Activated naive CD4-positive, alpha-beta T cell treated with anti-CD3 and anti-CD28 coated beads, Interleukin-2, amount 50 U/mL, for 16 hours (primary cell): ENCODE results near the gene EIF4G3.
"Not testable (repeated sequence)": the region's sequence is repeated elsewhere in the genome, so short reads cannot be mapped to it uniquely, and the experiment has no call there.

Experiments used
- DNase-seq: peaks from one replicate; pipeline ENCODE4 v3.0.0-alpha.2; 2020

The EIF4G3 gene

DNA sequence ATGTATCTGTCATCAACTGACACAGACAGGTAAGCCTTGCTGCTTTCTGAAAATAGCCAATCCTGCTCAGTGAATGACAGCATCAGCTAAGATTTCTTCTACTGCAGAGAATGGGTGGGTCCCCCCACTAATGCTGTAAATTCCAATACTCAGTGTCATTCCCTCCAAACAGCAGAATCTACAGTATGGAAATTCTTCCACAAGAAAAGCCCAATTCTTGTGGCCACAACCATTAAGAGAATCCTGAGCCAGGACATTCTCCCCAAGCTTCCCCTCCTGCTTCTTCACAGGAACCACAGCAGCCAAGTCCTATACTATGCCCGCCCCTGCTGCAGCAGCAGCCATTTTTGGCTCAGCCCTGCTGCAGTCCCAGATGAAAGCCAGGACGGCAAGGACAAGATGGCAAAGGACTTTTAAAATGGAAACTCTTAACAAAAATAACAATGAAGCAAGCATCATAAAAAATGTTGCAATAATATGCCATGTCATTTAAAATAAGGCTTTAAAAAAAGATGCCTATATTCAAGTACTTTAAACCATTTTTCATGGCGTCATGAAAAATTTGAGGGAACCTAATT, 26.8 kb downstream of the EIF4G3 start:
- DNase-seq, result no peak

DNA sequence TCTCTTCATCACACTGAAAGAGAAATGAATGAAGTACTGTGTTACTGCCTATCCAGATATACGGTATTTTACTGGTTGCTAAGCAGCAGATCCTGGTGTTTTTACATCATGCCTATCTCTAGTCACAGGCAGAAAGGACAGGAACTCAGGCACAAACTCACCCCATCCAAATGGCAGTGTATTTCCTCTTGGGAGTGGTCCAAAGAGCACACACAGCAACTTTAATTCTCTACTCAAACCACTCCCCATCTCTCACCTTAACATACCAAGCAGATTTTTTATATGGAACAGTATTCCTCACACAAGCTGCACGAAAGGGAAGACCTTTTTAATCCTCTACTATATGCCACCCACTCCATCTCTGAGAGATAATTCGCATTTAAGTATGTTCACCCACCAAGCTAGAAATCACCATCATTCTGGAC, 27.3 kb downstream of the EIF4G3 start:
- DNase-seq, result no peak

DNA sequence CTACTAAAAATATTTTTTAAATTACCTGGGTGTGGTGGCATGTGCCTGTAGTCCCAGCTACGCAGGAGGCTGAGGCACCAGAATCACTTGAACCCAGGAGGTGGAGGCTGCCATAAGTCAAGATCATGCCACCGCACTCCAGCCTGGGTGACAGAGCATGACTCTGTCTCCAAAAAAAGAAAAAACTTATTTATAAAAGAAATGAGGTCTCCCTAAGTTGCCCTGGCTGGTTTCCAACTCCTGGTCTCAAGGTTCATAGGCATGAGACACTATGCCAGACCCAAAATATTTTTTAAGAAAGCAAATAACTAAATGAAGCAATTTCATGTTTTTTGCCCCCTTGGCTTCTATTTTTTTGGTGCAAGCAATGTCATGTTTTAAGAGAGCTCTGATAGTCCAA, 32.9 kb downstream of the EIF4G3 start:
- no peak for DNase-seq

DNA sequence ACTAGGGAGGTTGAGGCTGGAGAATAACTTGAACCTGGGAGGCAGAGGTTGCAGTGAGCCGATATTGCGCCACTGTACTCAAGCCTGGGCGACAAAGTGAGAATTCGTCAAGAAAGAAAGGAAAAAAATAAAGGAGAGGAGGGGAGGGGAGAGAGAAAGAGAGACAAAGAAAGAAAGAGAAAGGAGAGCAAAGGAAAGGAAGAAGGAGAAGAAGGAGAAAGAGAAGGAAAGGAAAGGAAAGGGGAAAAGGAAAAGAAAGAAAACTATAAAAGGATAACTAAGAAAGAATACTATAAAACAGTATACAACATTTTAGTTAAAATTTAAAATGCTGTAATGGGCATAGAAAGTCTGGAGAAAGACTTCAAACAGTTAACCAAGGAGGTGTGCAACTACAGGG, 33.6 kb downstream of the EIF4G3 start:
- no peak for DNase-seq

DNA sequence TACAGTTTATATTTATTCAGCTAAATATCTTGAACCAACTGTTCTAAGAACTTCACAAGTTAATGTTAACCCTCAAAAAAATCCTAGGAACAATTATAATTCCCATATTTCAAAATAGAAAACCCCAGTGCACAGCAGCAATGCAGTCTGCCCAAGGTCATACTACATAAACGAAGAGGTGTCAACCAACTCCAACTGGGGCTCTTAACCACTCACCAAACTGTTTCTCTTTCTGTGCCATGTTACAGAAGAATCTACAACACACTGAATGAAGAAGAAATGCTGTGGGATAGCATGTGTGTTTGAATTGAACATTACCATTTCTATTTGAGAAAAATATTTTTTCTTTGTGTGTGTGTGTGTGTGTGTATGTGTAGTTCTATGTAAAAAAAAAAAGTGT, 35.7 kb downstream of the EIF4G3 start:
- no peak for DNase-seq

DNA sequence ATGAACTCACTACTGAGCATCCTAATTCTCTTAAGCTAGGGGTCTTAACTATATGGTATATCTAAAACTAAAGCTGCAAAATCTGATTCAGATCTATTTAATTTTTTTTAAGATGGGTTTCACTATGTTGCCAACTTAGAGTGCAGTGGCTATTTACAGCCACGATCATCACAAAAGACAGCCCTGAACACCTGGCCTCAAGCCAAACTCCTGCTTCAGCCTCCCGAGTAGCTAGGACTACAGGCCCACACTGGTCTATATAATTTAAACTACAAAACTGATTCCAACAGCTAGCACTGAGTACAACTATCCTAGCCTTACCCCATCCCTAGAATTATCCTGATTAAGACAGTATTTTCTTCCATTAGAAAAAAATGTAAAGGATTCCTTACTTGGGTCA, 37.1 kb downstream of the EIF4G3 start:
- DNase-seq, result no peak

DNA sequence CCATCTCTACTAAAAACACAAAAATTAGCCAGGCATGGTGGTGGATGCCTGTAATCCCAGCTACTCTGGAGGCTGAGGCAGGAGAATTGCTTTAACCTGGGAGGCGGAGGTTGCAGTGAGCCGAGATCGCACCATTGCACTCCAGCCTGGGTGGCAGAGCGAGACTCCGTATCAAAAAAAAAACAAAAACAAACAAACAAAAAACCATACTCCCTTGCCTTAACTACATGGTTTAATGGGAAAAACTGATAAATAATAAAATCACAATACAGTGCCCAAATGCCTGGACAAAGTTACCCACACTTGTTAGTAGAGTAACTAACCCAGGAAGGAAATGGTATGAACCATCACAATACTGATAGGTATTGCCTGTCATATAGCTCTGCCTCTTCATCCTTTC, 40.4 kb downstream of the EIF4G3 start:
- DNase-seq, result not testable (repeated sequence)

DNA sequence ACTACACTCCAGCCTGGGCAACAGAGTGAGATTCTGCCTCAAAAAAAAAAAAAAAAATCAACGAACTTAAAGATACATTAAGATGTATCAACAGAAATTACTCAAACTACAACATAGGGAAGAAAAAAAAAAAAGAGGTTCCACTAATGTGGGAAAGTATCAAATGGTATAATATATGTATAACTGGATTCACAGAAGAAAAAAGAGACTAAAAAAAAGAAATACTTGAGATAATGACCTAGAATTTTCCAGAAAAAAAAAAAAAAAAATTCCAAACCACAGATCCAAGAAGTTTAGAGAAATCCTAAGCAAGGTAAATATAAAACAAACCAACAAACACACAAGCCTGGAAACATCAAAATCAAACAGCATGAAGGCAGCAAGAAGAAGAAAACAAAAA, 45.5 kb downstream of the EIF4G3 start:
- no peak for DNase-seq

DNA sequence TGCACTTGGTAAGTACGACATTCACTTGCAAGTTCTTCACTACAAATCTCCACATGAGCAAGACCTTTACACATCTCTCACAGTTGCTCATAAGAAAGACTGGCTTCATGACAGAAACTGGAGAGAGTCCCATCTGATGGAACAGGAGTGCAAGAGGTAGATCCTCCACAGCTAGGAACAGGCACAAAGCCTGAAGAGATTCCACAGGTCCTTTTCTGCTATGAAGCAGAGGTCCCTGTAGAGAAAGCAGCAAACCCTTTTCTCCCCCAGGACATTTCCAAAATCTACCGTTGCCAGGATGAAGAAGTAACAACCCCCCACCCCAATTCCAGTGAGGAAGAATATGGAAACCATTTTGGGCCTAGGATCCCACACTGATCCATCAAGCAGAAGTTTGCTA, 47.3 kb downstream of the EIF4G3 start:
- DNase-seq, result no peak

DNA sequence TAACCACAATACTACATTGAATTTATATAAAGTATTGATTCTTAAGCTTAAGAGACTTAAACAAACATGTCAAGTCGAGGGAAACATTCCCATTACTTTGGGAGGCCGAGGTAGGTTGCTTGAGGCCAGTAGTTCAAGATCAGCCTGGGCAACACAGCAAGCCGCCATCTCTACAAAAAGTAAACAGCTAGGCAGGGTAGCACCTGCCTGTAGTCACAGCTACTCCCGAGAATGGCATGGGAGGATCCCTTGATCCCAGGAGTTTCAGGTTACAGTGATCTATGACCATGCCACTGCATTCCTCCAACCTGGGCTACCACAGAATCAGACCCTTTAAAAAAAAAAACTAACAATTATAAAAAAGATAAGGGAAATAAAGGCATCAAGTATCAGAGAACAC, 50.4 kb downstream of the EIF4G3 start:
- DNase-seq, result no peak

DNA sequence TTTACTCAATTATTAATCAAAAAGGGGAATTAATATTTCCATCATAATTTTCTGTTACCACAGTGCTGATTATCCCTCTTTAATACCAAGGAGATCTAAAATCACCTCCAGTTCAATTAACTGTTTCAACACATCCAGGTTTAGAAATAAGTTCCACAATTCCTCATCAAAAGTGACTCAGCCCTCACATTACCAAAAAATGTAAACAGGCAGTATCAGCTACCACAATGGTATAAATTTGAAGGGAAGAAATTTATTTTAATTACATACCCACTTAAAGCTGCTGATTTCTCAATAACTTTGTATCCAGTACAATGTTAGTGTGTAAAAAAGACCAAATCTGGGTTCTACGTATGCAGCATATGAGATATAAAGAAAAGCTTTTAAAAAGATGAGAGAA, 51.9 kb downstream of the EIF4G3 start:
- DNase-seq, result no peak

DNA sequence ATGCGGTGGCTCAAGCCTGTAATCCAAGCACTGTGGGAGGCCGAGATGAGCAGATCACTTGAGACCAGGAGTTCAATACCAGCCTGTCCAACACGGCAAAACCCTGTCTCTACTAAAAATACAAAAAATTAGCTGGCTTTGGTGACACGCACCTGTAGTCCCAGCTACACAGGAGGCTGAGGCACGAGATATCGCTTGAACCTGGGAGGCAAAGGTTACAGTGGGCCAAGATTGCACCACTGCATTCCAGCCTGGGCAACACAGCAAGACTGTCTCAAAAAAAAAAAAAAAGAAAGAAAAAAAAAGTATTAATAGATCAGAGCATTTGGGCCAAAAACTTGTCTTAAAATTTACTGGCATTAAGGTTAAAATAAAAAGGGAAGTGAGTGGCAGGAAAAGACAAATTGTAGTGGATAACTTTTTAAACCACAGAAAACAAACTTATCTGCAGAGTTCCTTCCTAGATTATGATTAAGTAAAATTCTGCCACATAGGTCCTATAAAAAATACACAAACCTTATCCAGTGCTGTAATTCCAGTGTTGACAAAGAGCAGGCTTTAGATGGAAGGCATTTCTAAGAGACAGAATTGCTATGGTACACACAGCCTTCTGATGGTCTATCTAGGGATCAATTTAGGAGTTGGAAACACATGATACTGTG, 53.3 kb downstream of the EIF4G3 start:
- DNase-seq, result no peak

DNA sequence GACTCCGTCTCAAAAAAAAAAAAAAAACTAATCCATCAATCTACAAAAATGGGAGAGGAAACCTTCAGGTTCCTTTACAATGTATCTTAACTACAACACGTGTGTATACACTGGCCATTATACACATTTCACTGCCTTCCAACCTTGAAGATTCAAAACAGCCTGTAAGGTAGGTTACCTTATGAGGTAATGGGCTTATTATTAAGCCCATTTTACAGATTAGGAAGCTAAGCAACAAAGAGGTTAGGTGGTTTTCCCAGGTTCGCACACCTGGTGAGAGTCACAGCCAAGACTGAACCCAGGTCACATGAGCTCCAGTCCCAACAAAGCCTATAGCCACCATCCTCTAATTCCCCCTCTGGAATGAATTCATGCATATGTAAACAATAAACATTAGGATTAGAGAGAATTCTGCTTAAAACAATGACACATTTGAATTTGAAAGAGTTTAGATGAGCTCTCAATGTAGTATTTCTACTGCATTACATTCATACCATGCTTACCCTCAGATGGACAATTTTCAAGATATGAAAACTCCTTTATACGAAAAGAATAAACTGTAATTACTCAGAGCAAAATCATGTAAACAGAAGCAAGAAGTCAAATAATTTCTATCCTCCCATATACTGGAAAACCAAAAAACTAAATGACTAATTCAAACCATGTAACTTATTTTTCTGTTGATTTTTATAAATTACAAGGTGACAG, 54.8 kb downstream of the EIF4G3 start:
- no peak for DNase-seq

DNA sequence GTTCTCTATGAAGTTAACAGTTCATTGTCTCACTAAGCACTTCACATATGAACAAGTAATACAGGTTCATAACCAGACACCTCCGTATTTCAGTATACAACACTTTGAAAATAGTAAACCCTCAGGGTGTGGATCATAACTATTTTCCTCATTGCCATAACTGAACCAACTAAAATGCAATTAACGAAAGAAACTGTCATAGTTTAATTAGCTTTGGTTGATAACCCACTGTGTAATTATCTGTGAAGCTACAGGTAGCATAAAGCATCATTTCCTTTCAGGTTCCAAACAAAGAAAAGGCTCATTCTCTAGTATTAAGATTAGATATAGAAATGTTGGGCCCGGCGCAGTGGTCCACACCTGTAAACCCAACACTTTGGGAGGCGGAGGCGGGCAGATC, 58.5 kb downstream of the EIF4G3 start:
- no peak for DNase-seq

DNA sequence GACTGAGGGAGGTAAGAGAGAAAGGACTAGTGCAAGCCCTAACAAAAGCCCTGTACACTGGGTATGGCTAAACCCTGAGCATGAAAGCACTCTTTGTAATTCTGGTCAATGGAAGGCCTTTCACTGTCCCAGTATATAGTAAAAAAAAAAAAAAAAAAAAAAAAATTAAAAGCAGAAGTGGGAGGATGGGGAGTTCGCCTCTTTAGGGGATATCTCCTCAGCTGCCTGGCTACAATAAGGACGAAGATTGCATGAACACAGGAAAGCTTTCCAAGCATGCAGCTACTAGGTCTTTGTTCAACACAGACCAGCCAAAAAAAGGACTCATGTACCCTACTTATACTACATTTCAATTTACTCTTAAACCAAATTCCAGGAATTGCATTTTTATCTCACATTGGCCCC, 59.1 kb downstream of the EIF4G3 start:
- DNase-seq, result no peak

DNA sequence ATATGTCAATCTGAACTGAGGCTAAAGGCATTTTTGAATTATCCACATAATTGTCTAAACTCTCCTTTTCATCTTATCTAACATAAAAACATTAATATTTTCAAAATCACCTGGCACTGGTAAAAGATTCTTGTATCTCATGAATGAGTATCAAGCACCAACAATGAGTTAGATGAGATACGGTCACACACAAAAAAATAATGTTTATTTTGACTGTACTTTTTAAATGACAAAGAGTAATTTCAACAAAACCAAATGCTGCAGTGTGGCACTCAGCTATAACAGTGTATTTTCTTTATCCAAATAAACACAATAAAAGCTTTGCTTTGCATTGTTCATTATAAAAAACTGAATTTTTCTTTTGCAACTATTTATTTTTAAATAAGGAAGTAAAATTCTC, 59.5 kb downstream of the EIF4G3 start:
- no peak for DNase-seq

DNA sequence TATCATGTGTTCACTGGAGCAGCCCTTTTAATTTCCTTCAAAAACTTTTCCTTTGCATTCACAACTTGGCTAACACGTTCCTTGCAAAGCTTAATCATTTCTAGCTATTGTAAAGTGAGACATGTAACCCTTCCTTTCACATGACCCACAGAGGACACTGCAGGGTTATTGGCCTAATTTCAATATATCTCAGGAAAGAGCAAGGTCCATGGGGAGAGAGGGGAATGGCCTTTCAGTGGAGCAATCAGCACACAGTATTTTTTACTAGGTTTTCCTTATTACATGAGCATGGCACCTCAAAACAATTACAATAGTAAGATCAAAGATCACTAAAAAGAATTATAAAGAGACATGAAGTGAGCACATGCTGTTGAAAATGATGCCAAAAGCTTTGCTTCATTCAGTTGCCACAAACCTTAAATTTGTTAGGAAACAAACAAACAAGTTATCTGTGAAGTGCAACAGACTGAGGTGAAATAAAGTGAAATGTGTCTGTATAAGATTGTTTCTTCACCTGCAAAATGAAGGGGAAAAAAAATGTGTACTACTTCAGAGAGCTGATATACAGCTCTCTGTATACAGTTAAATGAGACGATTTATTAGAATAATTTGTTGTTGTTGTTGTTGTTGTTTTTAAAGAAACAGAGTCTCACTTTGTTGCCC, 61.5 kb downstream of the EIF4G3 start:
- DNase-seq, result no peak

DNA sequence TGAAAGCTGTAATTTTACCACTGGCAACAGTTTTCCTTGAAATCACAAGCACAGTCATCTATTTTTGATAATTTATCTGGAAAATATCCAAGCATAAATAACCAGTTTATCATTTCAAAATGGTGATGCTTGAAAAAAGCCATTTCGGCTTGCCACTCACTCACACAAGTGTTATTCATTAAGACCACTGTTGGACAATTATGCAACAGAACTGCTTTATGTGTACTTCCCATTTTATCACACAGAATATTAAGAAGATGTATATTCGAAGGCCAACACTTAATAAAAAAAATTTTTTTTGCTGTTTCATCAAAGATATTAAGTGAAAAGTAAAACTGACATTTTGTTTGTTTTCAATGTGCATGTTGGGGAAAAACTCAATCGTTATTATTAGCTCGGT, 62.3 kb downstream of the EIF4G3 start:
- no peak for DNase-seq

DNA sequence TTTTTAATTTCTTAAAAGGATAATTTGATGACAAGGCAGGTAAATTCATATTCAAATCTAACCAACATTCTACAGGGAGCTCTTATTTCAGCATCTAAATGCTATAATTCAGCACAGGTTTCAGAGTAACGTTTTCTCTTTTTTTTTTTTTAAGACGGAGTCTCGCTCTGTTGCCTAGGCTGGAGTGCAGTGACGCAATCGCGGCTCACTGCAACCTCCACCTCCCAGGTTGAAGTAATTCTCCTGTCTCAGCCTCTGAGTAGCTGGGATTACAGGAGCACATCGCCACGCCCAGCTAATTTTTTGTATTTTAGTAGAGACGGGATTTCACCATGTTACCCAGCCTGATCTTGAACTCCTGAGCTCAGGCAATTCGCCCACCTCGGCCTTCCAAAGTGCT, 66.5 kb downstream of the EIF4G3 start:
- DNase-seq, result no peak

DNA sequence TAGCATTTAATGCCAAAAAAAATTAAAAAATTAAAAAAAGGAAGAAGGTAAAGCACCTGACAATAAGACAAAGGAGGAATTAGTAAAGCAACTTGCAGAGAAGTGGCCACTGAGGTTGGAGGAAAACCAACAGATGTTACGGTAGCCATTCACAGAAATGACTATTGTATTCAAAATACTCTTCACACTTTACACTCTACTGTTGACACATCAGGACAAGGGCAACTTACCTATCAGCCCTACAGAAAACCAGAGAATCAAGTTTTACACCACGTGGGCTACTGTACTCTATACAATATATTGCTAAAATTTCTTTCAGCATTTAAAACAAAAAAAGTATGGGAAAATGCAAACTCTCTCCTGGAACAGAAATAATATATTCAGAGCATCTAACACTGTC, 70.0 kb downstream of the EIF4G3 start:
- DNase-seq, result no peak

DNA sequence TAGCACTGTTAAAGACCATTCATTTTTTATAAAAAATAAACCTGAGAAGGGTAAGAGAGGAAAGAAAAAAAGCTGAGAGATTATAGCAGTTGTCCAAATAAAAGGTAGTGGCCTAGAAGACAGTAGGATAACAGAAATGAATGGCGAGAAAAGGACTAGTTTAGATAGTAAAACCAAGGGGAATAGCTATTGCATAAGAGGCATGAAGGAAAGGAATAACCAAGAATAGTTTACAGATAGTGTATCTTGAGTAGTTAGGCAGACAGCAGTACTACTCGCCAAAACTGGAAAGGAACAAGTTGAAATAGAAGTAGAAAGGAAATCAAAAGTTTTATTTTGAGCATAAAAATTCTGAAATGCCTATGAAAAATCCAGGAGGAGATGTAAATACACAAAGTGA, 70.5 kb downstream of the EIF4G3 start:
- DNase-seq, result no peak

DNA sequence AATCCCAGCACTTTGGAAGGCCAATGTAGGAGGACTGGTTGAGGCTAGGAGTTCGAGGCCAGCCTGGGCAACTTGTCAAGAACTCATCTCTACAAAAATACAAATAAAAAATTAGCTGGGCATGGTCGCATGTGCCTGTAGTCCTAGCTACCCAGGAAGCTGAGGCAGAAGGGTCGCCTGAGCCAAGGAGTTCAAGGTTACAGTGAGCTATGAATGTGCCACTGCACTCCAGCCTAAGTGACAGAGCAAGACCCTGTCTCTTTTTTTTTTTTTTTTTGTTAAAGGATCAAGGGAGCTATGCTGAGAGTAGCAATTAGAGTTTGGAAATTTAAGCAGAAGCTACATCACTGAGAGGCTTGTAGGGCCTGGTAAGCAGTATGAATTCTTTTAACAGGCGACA, 70.9 kb downstream of the EIF4G3 start:
- DNase-seq, result no peak

DNA sequence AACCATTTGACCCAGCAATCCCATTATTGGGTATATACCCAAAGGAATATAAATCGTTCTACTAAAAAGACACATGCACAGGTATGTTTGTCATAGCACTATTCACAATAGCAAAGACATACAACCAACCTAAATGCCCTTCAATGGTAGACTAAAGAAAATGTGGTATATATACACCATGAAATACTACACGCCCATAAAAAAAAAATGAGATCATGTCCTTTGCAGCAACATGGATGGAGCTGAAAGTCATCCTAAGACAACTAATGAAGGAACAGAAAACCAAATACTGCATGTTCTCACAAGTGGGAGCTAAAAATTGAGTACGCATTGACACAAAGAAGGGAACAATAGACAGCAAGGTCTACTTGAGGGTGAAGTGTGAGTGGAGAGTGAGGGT, 72.0 kb downstream of the EIF4G3 start:
- DNase-seq, result no peak

DNA sequence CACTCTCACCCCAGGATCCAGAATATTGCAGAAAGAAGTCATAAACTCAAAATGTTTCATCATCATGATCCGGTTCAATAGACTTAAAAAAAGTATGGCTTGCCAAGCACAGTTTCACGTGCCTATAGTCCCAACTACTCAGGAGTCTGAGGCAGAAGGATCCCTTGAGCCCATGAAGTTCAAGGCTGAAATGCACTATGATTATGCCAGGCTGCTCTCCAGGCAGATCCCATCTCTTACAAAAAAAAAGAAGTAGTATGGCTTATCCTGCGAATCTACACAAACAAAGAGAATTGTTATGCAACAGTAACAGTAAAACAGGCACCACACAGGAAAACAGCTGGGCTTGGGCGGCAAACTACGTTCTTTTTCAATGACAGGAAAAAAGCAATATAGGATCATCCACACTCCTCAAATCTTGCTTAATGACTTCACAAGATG, 76.2 kb downstream of the EIF4G3 start:
- no peak for DNase-seq
